Measurements from ENCODE around the gene PLCB4. TPM values are rescaled to one million over a fixed set of nuclear protein-coding genes. Genes with fewer than 3 reads are reported as not detected.

Gene PLCB4
- polyA plus RNA-seq, 3 donors: not detected

DNA sequence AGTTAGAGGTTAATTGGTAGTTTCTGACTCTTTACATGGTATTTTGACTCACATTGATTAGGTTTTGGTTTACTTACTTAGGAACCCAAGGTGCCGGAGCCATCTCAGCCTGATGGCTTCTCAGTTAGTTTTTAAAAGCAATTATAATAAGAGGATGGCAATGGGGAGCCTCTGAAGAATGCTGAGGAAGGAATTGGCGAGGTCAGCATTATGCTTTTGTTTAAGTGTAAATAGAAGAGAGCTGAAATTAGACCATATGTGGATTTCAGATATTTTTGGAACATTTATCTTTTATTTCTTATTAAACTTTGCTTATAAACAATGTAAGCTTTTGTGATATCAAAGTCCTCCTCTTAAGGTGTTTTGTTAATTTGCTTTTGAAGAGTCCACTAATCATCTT is 77.8 kb downstream of the PLCB4 start:
- Histone ChIP-seq H2AFZ (ENCODE audit: insufficient read depth, low read depth, low read length, poor library complexity, severe bottlenecking) (no peak overlapping the region), H3K9ac (ENCODE audit: insufficient read depth, low read length, poor library complexity, severe bottlenecking) (no peak overlapping the region), H3K4me2 (replicated peaks; ENCODE audit: extremely low read depth, low read length, poor library complexity, severe bottlenecking) (no peak overlapping the region), H3K36me3 (replicated peaks in 1 of 2; ENCODE audit: control insufficient read depth in 1 of 2, insufficient read depth in 2 of 2, low read length in 2 of 2) (no peaks in the 10 kb centered on the region), H3K4me3 (replicated peaks in 1 of 3; ENCODE audit: low read depth in 2 of 3, low read length in 3 of 3) (no peak overlapping the region), H3K4me1 (ENCODE audit: control insufficient read depth in 1 of 2, insufficient read depth in 2 of 2, low read length in 2 of 2) (peaks cover 12 to 15% of the 10 kb centered on the region in 2 donors), H4K20me1 (ENCODE audit: insufficient read depth, low read length) (no peaks in the 10 kb centered on the region), H3K27ac (ENCODE audit: low read depth in 1 of 2, low read length in 2 of 2) (no peak overlapping the region), H3K79me2 (ENCODE audit: insufficient read depth, low read length) (no peaks in the 10 kb centered on the region), H3K9me3 (replicated peaks in 1 of 2; ENCODE audit: control insufficient read depth in 1 of 2, insufficient read depth in 1 of 2, low read length in 2 of 2) (no peaks in the 10 kb centered on the region), H3K27me3 (ENCODE audit: control insufficient read depth in 2 of 2, insufficient read depth in 2 of 2, low read length in 2 of 2) (no peaks in the 10 kb centered on the region)
- TF ChIP-seq, protein P1, sequence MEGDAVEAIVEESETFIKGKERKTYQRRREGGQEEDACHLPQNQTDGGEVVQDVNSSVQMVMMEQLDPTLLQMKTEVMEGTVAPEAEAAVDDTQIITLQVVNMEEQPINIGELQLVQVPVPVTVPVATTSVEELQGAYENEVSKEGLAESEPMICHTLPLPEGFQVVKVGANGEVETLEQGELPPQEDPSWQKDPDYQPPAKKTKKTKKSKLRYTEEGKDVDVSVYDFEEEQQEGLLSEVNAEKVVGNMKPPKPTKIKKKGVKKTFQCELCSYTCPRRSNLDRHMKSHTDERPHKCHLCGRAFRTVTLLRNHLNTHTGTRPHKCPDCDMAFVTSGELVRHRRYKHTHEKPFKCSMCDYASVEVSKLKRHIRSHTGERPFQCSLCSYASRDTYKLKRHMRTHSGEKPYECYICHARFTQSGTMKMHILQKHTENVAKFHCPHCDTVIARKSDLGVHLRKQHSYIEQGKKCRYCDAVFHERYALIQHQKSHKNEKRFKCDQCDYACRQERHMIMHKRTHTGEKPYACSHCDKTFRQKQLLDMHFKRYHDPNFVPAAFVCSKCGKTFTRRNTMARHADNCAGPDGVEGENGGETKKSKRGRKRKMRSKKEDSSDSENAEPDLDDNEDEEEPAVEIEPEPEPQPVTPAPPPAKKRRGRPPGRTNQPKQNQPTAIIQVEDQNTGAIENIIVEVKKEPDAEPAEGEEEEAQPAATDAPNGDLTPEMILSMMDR (IDR thresholded peaks at IDR 0.05): no peak
- 0% methylated on average over 1 of the region's 2 CpGs for WGBS (ENCODE audit: insufficient coverage)
- intact Hi-C loops (cut with micrococcal nuclease): no loop called here
- Mint-ChIP-seq H3K27me3 (ENCODE audit: low read depth in 3 of 3) (no peaks in the 10 kb centered on the region), H3K36me3 (no peaks in the 10 kb centered on the region), H3K9me3 (peaks cover 0 to 4% (median 0%) of the 10 kb centered on the region in 7 donors), H3K27ac (no peak overlapping the region), H3K4me3 (no peak overlapping the region), H3K4me1 (peaks cover 20% of the 10 kb centered on the region)
- no peak for DNase-seq

DNA sequence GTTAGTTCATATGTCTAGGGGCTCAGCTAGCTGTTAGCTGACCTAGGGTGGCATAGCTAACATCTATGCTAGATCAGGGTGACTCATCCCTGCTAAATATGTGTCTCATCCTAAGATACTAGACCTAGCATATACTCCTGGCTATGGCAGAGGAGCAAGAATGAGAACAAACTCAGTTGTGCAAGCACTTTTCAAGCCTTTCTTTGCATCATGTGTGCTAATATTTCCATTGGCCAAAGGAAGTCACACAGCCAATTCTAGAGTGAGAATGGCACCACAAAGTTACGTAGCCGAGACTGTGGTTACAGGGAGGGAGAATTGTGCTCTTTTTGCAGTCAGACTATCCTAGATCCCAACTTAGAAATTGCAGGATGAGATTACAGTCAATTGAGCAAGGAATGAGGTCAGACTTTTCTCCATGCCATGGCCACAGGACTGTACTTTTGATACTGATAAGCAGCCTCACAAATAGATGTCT is 78.7 kb downstream of the PLCB4 start:
- H3K36me3 ChIP-seq (replicated peaks in 1 of 2; ENCODE audit: control insufficient read depth in 1 of 2, insufficient read depth in 2 of 2, low read length in 2 of 2): no peaks in the 10 kb centered on the region
- H3K4me3 ChIP-seq (replicated peaks in 1 of 3; ENCODE audit: low read depth in 2 of 3, low read length in 3 of 3): no peak overlapping the region
- peaks cover 0 to 5% of the 10 kb centered on the region in 2 donors for H3K9me3 ChIP-seq (replicated peaks in 1 of 2; ENCODE audit: control insufficient read depth in 1 of 2, insufficient read depth in 1 of 2, low read length in 2 of 2)
- no peaks in the 10 kb centered on the region for H3K79me2 ChIP-seq (ENCODE audit: insufficient read depth, low read length)
- Mint-ChIP-seq H3K9me3 (peaks cover 0 to 9% (median 3%) of the 10 kb centered on the region in 7 donors), H3K4me1 (peaks cover 20% of the 10 kb centered on the region), H3K27me3 (ENCODE audit: low read depth in 3 of 3) (no peaks in the 10 kb centered on the region), H3K27ac (no peak overlapping the region), H3K4me3 (no peak overlapping the region), H3K36me3 (no peaks in the 10 kb centered on the region)
- TF ChIP-seq, protein P1 (IDR thresholded peaks at IDR 0.05): no peak
- H3K4me1 ChIP-seq (ENCODE audit: control insufficient read depth in 1 of 2, insufficient read depth in 2 of 2, low read length in 2 of 2): peaks cover 12 to 15% of the 10 kb centered on the region in 2 donors
- no peak overlapping the region for H3K4me2 ChIP-seq (replicated peaks; ENCODE audit: extremely low read depth, low read length, poor library complexity, severe bottlenecking)
- no peak overlapping the region for H2AFZ ChIP-seq (ENCODE audit: insufficient read depth, low read depth, low read length, poor library complexity, severe bottlenecking)
- WGBS (ENCODE audit: insufficient coverage): no CpG with 5 or more reads among the region's 2 CpGs
- H4K20me1 ChIP-seq (ENCODE audit: insufficient read depth, low read length): no peaks in the 10 kb centered on the region
- H3K27me3 ChIP-seq (ENCODE audit: control insufficient read depth in 2 of 2, insufficient read depth in 2 of 2, low read length in 2 of 2): no peaks in the 10 kb centered on the region
- intact Hi-C loops (cut with micrococcal nuclease): no loop called here
- no peak overlapping the region for H3K27ac ChIP-seq (ENCODE audit: low read depth in 1 of 2, low read length in 2 of 2)
- H3K9ac ChIP-seq (ENCODE audit: insufficient read depth, low read length, poor library complexity, severe bottlenecking): no peak overlapping the region
- DNase-seq: no peak

All from CD14-positive monocyte (primary cell).